ENCODE measurements around the gene AGPAT1. TPM values are rescaled to one million over a fixed set of nuclear protein-coding genes. Genes with fewer than 3 reads are reported as not detected.

Gene AGPAT1
- total RNA-seq, 2 experiments from 2014 or later, result 24.5 to 28.1 TPM

- ChIA-PET POLR2A (no interaction called here), CTCF (ENCODE audit: unreplicated experiment) (no interaction called here)
- no peaks in the 10 kb centered on the region for H3K9me2 ChIP-seq (ENCODE audit: insufficient read depth, low read length)
- H4K20me1 ChIP-seq (ENCODE audit: insufficient read depth, low read length), result no peaks in the 10 kb centered on the region
- no peaks in the 10 kb centered on the region for H3K9me3 ChIP-seq (ENCODE audit: low read length)
- peak; percentile 33; the same call in 1 of the 2 replicates for TF ChIP-seq CTCF (conservative IDR thresholded peaks at IDR 0.05; ENCODE audit: low read length)
- no peak for TF ChIP-seq EZH2phosphoT487 (IDR thresholded peaks at IDR 0.05; ENCODE audit: borderline replicate concordance, low read depth, low read length)
- intact Hi-C loops (cut with micrococcal nuclease; ENCODE audit: unreplicated experiment), result no loop called here
- no peak overlapping the region for H3K4me3 ChIP-seq (ENCODE audit: low read depth, low read length, poor library complexity, severe bottlenecking)
- no peaks in the 10 kb centered on the region for H3K79me2 ChIP-seq (ENCODE audit: insufficient read depth, low read depth, low read length)
- H3K36me3 ChIP-seq (ENCODE audit: insufficient read depth, low read length), result peaks cover 45% of the 10 kb centered on the region
- H3K4me1 ChIP-seq (ENCODE audit: insufficient read depth, low read length, poor library complexity, severe bottlenecking), result peaks cover 17% of the 10 kb centered on the region
- H2AFZ ChIP-seq (ENCODE audit: low read length), result no peak overlapping the region
- H3K4me2 ChIP-seq (ENCODE audit: low read length), result peak overlapping the region; percentile 18; the same call in 1 of the 2 replicates
- peak overlapping the region; percentile 28 for H3K27ac ChIP-seq (ENCODE audit: low read depth, low read length, poor library complexity, severe bottlenecking)
- TSS peak; percentile 78 for BruUV-seq (replicated peaks)
- peak; percentile 38 for DNase-seq (ENCODE audit: low spot score)
Observed at GRCh38 chr6:32168350-32168749, 7.5 kb downstream of the AGPAT1 start.

- no peaks in the 10 kb centered on the region for H3K9me3 ChIP-seq (ENCODE audit: low read length)
- H2AFZ ChIP-seq (ENCODE audit: low read length), result no peak overlapping the region
- H3K4me3 ChIP-seq (ENCODE audit: low read depth, low read length, poor library complexity, severe bottlenecking), result no peak overlapping the region
- DNase-seq (ENCODE audit: low spot score), result no peak
- peaks cover 51% of the 10 kb centered on the region for H3K36me3 ChIP-seq (ENCODE audit: insufficient read depth, low read length)
- H4K20me1 ChIP-seq (ENCODE audit: insufficient read depth, low read length), result no peaks in the 10 kb centered on the region
- peak overlapping the region; percentile 28 for H3K27ac ChIP-seq (ENCODE audit: low read depth, low read length, poor library complexity, severe bottlenecking)
- no peaks in the 10 kb centered on the region for H3K79me2 ChIP-seq (ENCODE audit: insufficient read depth, low read depth, low read length)
- TF ChIP-seq CTCF (conservative IDR thresholded peaks at IDR 0.05; ENCODE audit: low read length) (no peak), EZH2phosphoT487 (IDR thresholded peaks at IDR 0.05; ENCODE audit: borderline replicate concordance, low read depth, low read length) (no peak)
- intact Hi-C loops (cut with micrococcal nuclease; ENCODE audit: unreplicated experiment), result no loop called here
- H3K4me1 ChIP-seq (ENCODE audit: insufficient read depth, low read length, poor library complexity, severe bottlenecking), result peaks cover 11% of the 10 kb centered on the region
- peak overlapping the region; percentile 18; the same call in 1 of the 2 replicates for H3K4me2 ChIP-seq (ENCODE audit: low read length)
- TSS peak; percentile 67 for BruUV-seq (replicated peaks)
- CTCF ChIA-PET (ENCODE audit: unreplicated experiment), result no interaction called here
- POLR2A ChIA-PET, result no interaction called here
- H3K9me2 ChIP-seq (ENCODE audit: insufficient read depth, low read length), result no peaks in the 10 kb centered on the region
Observed at GRCh38 chr6:32167761-32168262, 8.1 kb downstream of the AGPAT1 start.

- H3K27ac ChIP-seq (ENCODE audit: low read depth, low read length, poor library complexity, severe bottlenecking), result no peak overlapping the region
- H3K4me3 ChIP-seq (ENCODE audit: low read depth, low read length, poor library complexity, severe bottlenecking), result no peak overlapping the region
- peaks cover 10% of the 10 kb centered on the region for H3K4me1 ChIP-seq (ENCODE audit: insufficient read depth, low read length, poor library complexity, severe bottlenecking)
- ChIA-PET POLR2A (no interaction called here), CTCF (ENCODE audit: unreplicated experiment) (no interaction called here)
- TF ChIP-seq CTCF (conservative IDR thresholded peaks at IDR 0.05; ENCODE audit: low read length) (no peak), EZH2phosphoT487 (IDR thresholded peaks at IDR 0.05; ENCODE audit: borderline replicate concordance, low read depth, low read length) (no peak)
- no peaks in the 10 kb centered on the region for H3K9me3 ChIP-seq (ENCODE audit: low read length)
- H3K9me2 ChIP-seq (ENCODE audit: insufficient read depth, low read length), result no peaks in the 10 kb centered on the region
- no peak overlapping the region for H2AFZ ChIP-seq (ENCODE audit: low read length)
- no peaks in the 10 kb centered on the region for H4K20me1 ChIP-seq (ENCODE audit: insufficient read depth, low read length)
- BruUV-seq (replicated peaks), result no TSS peak
- H3K4me2 ChIP-seq (ENCODE audit: low read length), result no peak overlapping the region
- peaks cover 56% of the 10 kb centered on the region for H3K36me3 ChIP-seq (ENCODE audit: insufficient read depth, low read length)
- intact Hi-C loops (cut with micrococcal nuclease; ENCODE audit: unreplicated experiment), result no loop called here
- H3K79me2 ChIP-seq (ENCODE audit: insufficient read depth, low read depth, low read length), result no peaks in the 10 kb centered on the region
- no peak for DNase-seq (ENCODE audit: low spot score)
Observed at GRCh38 chr6:32167154-32167760, 8.6 kb downstream of the AGPAT1 start.
